22Rv1 (cell line): ENCODE data around the gene KIAA0586.

Experiments used
- ZFX ChIP-seq: fragments of 450-650 bp; IDR thresholded peaks from 2 replicates; pipeline ENCODE4 v1.6.1; 2017; ENCODE audit warnings: antibody characterized with exemption, borderline replicate concordance
- TF ChIP-seq, protein P1 (sequence below): fragments of 450-650 bp; IDR thresholded peaks from 2 replicates; pipeline ENCODE4 v1.5.1; 2017; ENCODE audit warnings: mild to moderate bottlenecking

DNA sequence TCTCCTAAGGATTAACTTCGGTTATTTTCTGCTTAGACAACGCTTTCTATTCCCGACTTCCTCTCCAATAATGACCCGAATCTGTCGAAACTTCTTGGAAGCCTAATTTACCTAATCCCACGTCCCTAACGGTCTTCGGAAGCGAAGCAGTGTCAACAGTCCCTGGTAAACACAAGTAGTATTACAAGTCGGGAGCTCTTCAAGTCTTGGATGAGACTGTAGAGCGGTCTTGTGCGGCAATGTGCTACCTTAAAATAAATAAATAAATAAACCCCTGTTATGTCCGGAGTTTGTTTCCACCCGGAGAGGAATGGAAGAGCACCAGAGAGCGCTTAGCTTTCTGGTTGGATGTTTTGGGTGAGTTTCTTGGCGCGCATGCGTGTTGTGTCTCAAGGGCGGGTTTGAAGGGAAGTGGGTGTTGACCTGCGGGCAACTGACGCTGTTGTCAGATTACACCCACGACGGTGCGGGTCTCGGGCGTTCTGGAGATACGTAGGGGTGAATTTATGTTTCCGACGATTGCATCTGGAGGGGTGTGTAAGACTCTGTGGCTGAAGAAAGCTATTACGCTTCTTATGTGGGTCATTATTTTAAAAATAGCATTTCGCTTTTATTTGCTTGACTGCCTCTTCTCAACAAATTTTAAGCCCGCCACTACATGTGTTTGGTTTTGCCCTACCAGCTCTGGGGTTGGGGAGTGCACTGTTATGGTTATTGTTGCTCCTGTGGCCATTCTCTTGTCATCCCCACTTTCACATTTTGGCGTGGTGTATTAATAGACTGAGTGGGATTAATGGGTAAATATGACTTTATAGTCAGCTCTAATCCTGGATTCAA, at the start of gene KIAA0586, which contains the start of gene TIMM9:
- TF ChIP-seq, protein P1, sequence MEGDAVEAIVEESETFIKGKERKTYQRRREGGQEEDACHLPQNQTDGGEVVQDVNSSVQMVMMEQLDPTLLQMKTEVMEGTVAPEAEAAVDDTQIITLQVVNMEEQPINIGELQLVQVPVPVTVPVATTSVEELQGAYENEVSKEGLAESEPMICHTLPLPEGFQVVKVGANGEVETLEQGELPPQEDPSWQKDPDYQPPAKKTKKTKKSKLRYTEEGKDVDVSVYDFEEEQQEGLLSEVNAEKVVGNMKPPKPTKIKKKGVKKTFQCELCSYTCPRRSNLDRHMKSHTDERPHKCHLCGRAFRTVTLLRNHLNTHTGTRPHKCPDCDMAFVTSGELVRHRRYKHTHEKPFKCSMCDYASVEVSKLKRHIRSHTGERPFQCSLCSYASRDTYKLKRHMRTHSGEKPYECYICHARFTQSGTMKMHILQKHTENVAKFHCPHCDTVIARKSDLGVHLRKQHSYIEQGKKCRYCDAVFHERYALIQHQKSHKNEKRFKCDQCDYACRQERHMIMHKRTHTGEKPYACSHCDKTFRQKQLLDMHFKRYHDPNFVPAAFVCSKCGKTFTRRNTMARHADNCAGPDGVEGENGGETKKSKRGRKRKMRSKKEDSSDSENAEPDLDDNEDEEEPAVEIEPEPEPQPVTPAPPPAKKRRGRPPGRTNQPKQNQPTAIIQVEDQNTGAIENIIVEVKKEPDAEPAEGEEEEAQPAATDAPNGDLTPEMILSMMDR: no peak
- TF ChIP-seq ZFX: no peak
